SU-DHL-6 (cell line): ENCODE measurements around the gene BRAT1.

Experiments
- H2AFZ ChIP-seq: fragments of 200-600 bp; sonication (generic); 2 replicates; pipeline ENCODE4 v1.6.1; 2014; ENCODE audit warnings: low read depth, mild to moderate bottlenecking, moderate library complexity, mixed read lengths, antibody characterized with exemption, low read length; ENCODE audit not compliant: severe bottlenecking
- H3F3A ChIP-seq: fragments of 200-600 bp; shearing (Covaris generic); 2 replicates; pipeline ENCODE4 v1.6.0; 2016; ENCODE audit warnings: antibody characterized with exemption, mild to moderate bottlenecking; ENCODE audit not compliant: insufficient read depth
- H3K27ac ChIP-seq: fragments of 200-600 bp; sonication (generic); 2 replicates; pipeline ENCODE4 v1.5.1; 2016; ENCODE audit warnings: low read depth, mild to moderate bottlenecking, low read length, moderate library complexity, mixed read lengths
- H3K27me3 ChIP-seq: fragments of 200-600 bp; sonication (generic), shearing (Covaris generic); 2 replicates; pipeline ENCODE4 v1.6.0; 2014; ENCODE audit warnings: mild to moderate bottlenecking, low read length
- H3K36me3 ChIP-seq: fragments of 200-600 bp; sonication (generic); 2 replicates; pipeline ENCODE4 v1.6.1; 2014; ENCODE audit warnings: mild to moderate bottlenecking, low read length, mixed read lengths
- H3K4me2 ChIP-seq: fragments of 300-600, 200-600 bp; shearing (Covaris generic), sonication (generic); 2 replicates; pipeline ENCODE4 v1.6.0; 2014; ENCODE audit warnings: low read length, low read depth, mild to moderate bottlenecking; ENCODE audit not compliant: poor library complexity, severe bottlenecking
- H3K4me3 ChIP-seq: fragments of 200-600 bp; sonication (generic); 2 replicates; pipeline ENCODE4 v1.5.1; 2014; ENCODE audit warnings: antibody characterized with exemption, low read length, mild to moderate bottlenecking, mixed read lengths; ENCODE audit not compliant: insufficient read depth, poor library complexity, severe bottlenecking
- H3K79me2 ChIP-seq: fragments of 200-600 bp; sonication (generic); 2 replicates; pipeline ENCODE4 v1.6.1; 2014; ENCODE audit warnings: mild to moderate bottlenecking, low read length, moderate library complexity; ENCODE audit not compliant: insufficient read depth
- H3K9ac ChIP-seq: fragments of 200-600 bp; sonication (generic); 2 replicates; pipeline ENCODE4 v1.7.0; 2014; ENCODE audit warnings: mild to moderate bottlenecking, low read length
- H3K9me2 ChIP-seq: fragments of 200-600 bp; sonication (generic); replicated peaks from 2 replicates; pipeline ENCODE4 v1.6.1; 2014; ENCODE audit warnings: low read length; ENCODE audit not compliant: insufficient read depth
- H3K9me3 ChIP-seq: fragments of 200-600 bp; sonication (generic); 2 replicates; pipeline ENCODE4 v1.6.1; 2014; ENCODE audit warnings: low read length, mixed read lengths; ENCODE audit not compliant: insufficient read depth
- H4K20me1 ChIP-seq: fragments of 200-600 bp; sonication (generic); 2 replicates; pipeline ENCODE4 v1.6.1; 2014; ENCODE audit warnings: low read depth, mild to moderate bottlenecking, antibody characterized with exemption, low read length, moderate library complexity, mixed read lengths
- CTCF ChIP-seq: fragments of 200-600 bp; sonication (generic); IDR thresholded peaks from one replicate; pipeline ENCODE4 v1.5.1; 2017; ENCODE audit warnings: antibody characterized with exemption, mild to moderate bottlenecking, low read length, moderate library complexity; ENCODE audit not compliant: insufficient read depth, poor library complexity, severe bottlenecking
- EZH2phosphoT487 ChIP-seq: fragments of 200-600 bp; sonication (generic), shearing (Covaris generic); conservative IDR thresholded peaks from 2 replicates; pipeline ENCODE4 v1.6.1; 2018; ENCODE audit warnings: mild to moderate bottlenecking, antibody characterized with exemption, low read length, moderate library complexity, mixed read lengths

Gene BRAT1

DNA sequence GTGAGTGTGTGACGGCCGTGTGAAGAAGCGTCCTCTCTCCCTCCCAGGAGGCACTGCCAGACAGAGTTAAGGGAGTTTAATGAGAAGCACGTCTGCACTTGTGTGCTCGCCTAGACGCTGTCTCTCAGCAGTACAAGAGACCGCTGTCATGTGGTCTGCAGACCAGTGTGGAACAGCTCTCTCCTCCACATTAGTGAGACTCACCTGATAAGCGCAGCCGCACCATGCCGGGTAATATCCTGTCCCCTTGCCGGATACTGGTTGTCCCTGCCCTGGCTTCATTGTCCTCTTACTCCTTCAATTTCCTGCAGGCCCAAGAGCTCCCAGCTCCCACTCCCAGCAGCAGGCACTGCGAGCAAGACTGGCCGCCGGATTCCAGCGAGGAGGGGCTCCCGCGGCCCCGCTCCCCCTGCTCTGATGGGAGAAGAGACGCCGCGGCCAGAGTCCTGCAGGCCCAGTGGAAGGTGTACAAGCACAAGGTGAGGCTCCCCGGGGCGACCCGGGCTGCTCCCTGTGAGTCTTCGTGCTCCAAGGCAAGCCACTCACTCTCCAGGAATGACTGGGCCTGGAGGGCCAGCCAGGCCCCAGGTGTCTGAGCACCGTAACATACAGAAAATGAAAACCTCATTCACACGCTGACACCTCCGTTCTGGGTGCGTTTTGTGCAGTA is 43.0 kb upstream of the BRAT1 start:
- Histone ChIP-seq H3K4me2 (no peak overlapping the region), H2AFZ (no peak overlapping the region), H4K20me1 (no peaks in the 10 kb centered on the region), H3K36me3 (no peaks in the 10 kb centered on the region), H3K9me2 (no peaks in the 10 kb centered on the region), H3K9ac (no peak overlapping the region), H3K27me3 (no peaks in the 10 kb centered on the region), H3F3A (no peaks in the 10 kb centered on the region), H3K9me3 (no peaks in the 10 kb centered on the region), H3K27ac (no peak overlapping the region), H3K79me2 (no peaks in the 10 kb centered on the region), H3K4me3 (no peak overlapping the region)
- no peak for TF ChIP-seq EZH2phosphoT487
- no peak for TF ChIP-seq CTCF

DNA sequence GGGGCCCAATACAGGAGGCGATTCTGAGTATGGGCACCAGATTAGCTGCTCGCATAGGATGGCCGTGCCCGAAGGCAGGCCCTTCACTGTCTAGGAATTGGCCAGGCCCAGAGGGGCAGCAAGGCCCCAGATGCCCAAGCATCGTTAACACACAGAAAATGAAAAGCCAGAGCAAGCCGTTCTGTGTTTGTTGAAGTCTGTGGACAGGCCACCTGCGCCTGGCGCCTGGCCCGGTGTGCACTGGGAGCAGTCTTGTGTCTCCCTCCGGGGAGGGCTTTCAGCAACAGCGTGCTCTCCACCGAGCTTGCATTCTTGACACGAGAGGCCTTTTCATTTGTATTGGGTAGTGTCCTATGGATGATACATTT is 41.9 kb upstream of the BRAT1 start:
- no peak overlapping the region for H3K4me2 ChIP-seq

DNA sequence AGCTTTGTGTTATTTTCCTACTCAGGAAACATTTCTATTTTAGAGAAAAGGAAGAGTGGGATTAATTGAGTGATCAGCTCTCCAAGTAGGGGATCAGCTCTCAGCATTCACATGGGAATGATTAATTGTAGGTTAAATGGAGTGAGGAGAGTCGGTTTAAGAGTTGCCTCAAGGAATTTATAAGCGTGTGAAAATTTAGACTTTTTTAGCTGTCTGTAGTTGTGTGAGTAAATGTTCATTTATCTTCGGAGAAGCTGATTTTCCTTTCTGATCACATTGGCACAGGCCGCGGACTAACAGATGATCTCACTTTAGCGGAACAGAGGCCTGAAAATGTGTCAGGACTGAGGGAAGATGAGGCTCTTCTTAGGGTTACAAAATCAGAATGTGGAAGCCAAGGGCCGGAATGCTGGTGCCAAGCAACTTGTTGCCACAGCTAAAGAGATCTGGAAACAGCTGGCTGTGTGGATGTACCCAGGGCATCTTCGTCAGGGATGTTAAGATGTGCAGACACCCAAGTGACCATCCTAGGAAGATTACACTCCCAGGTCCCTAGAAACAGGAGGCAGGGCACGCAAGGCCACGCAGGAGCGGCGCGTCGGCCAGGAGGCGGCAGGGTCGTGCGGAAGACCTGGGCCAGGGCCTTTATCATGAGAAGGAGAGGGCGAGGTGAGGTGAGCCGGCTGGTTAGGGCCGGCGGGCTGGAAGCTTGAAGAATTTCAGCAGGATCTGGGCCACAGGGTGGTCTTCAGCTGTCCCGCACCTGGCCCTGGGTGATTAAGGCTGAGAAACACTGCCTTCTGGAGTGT is 41.3 kb upstream of the BRAT1 start:
- no peak overlapping the region for H3K27ac ChIP-seq
- TF ChIP-seq EZH2phosphoT487 (no peak), CTCF (no peak)
- H3K27me3 ChIP-seq: no peaks in the 10 kb centered on the region
- H3K4me2 ChIP-seq: no peak overlapping the region
- no peaks in the 10 kb centered on the region for H4K20me1 ChIP-seq
- no peaks in the 10 kb centered on the region for H3K36me3 ChIP-seq
- no peaks in the 10 kb centered on the region for H3K9me3 ChIP-seq
- no peaks in the 10 kb centered on the region for H3F3A ChIP-seq
- no peak overlapping the region for H3K9ac ChIP-seq
- no peaks in the 10 kb centered on the region for H3K9me2 ChIP-seq
- no peak overlapping the region for H3K4me3 ChIP-seq
- no peaks in the 10 kb centered on the region for H3K79me2 ChIP-seq
- H2AFZ ChIP-seq: no peak overlapping the region

More for the DNA sequence above, 41.9 kb upstream of the BRAT1 start:
- H2AFZ ChIP-seq: no peak overlapping the region
- no peaks in the 10 kb centered on the region for H3K9me2 ChIP-seq
- H3K9me3 ChIP-seq: no peaks in the 10 kb centered on the region
- H3F3A ChIP-seq: no peaks in the 10 kb centered on the region
- no peaks in the 10 kb centered on the region for H3K36me3 ChIP-seq
- H3K79me2 ChIP-seq: no peaks in the 10 kb centered on the region
- no peak overlapping the region for H3K4me3 ChIP-seq
- no peak overlapping the region for H3K27ac ChIP-seq
- H3K9ac ChIP-seq: no peak overlapping the region
- H3K27me3 ChIP-seq: no peaks in the 10 kb centered on the region
- H4K20me1 ChIP-seq: no peaks in the 10 kb centered on the region
- TF ChIP-seq EZH2phosphoT487 (no peak), CTCF (no peak)
